HCT116 (cell line): Measurements from ENCODE around the gene MOB3A. TPM values are rescaled to one million over a fixed set of nuclear protein-coding genes. Genes with fewer than 3 reads are reported as not detected.
A peak's percentile ranks its signal among the peaks of the same experiment; 100 is the strongest.

Experiments used
- ATAC-seq: fragments of 200-7000 bp; cut with Tn5 transposase; 2 replicates; pipeline ENCODE4 v1.9.1; 2020; ENCODE audit warnings: mild to moderate bottlenecking, moderate library complexity
- BruUV-seq: library from RNA; stranded (reverse); fragments of 400-500 nt; replicated peaks from 2 replicates; lab custom pipeline; 2021; lab: Mats Ljungman, UMichigan
- CTCF ChIA-PET: fragments of 300-600 bp; sonication (Branson Sonifier 250); formaldehyde crosslinking; loops from one replicate; lab custom pipeline; 2021; ENCODE audit warnings: antibody characterized with exemption; lab: Charles Lee
- POLR2A ChIA-PET: fragments of 300-600, 350-600 bp; sonication (Branson Sonifier 250); formaldehyde crosslinking; loops from one replicate; lab custom pipeline; 2021; ENCODE audit warnings: antibody characterized with exemption; lab: Charles Lee
- RAD21 ChIA-PET, 2 experiments: fragments of 300-600 bp; sonication (Branson Sonifier 250); formaldehyde crosslinking; loops; one replicate each; lab custom pipeline; 2023; ENCODE audit warnings: low total read pairs in 2 of 2; ENCODE audit not compliant: uncharacterized antibody in 2 of 2, unreplicated experiment in 2 of 2, low non-redundant PET in 1 of 2; lab: Charles Lee
- DNase-seq: peaks from one replicate; pipeline ENCODE4 v3.0.0-alpha.2; 2010; ENCODE audit warnings: low read depth, low spot score
- H2AFZ ChIP-seq: fragments of 200-600 bp; shearing (Covaris generic), sonication (generic); 2 replicates; pipeline ENCODE4 v1.6.1; 2017; ENCODE audit warnings: low read depth, mixed run types, mixed read lengths, antibody characterized with exemption, low read length; ENCODE audit not compliant: poor library complexity, severe bottlenecking
- H3K27ac ChIP-seq: 2 replicates; pipeline ENCODE4 v1.5.1; 2012; ENCODE audit warnings: low read depth, low read length
- H3K27me3 ChIP-seq: fragments of 200-600 bp; sonication (generic); 2 replicates; pipeline ENCODE4 v1.6.1; 2016; ENCODE audit warnings: mixed run types, low read length, mixed read lengths; ENCODE audit not compliant: insufficient read depth
- H3K36me3 ChIP-seq, 2 experiments: fragments of 200-500 bp in 1 of 2; fragments of 200-600 bp in 1 of 2; sonication (Bioruptor generic) in 1 of 2; sonication (generic) in 1 of 2; 2 replicates each; pipeline versions ENCODE4 v1.5.1 to v1.6.1; 2014 to 2016; ENCODE audit warnings: low read length in 2 of 2, inconsistent platforms in 1 of 2, mixed read lengths in 1 of 2, mixed run types in 1 of 2; ENCODE audit not compliant: insufficient read depth in 2 of 2, control insufficient read depth in 1 of 2
- H3K4me1 ChIP-seq, 2 experiments: fragments of 200-600 bp in 1 of 2; sonication (generic) in 1 of 2; 2 replicates each; pipeline versions ENCODE4 v1.5.1 to v1.6.1; 2012 to 2017; ENCODE audit warnings: low read length in 2 of 2, inconsistent platforms in 1 of 2, mild to moderate bottlenecking in 1 of 2, mixed read lengths in 1 of 2, mixed run types in 1 of 2, moderate library complexity in 1 of 2; ENCODE audit not compliant: insufficient read depth in 2 of 2, control insufficient read depth in 1 of 2
- H3K4me2 ChIP-seq: fragments of 200-600 bp; sonication (generic); 2 replicates; pipeline ENCODE4 v1.6.1; 2017; ENCODE audit warnings: mixed run types, low read length, mixed read lengths
- H3K4me3 ChIP-seq, 2 experiments: fragments of 200-600 bp in 1 of 2; sonication (generic) in 1 of 2; replicated peaks in 1 of 2; 2 replicates each; pipeline ENCODE4 v1.5.1; 2011 to 2016; ENCODE audit warnings: low read length in 2 of 2, control low read depth in 1 of 2, low read depth in 1 of 2, mild to moderate bottlenecking in 1 of 2, mixed read lengths in 1 of 2, mixed run types in 1 of 2
- H3K79me2 ChIP-seq: fragments of 200-600 bp; sonication (generic); 2 replicates; pipeline ENCODE4 v1.6.1; 2017; ENCODE audit warnings: mild to moderate bottlenecking, mixed run types, low read length, moderate library complexity, mixed read lengths; ENCODE audit not compliant: insufficient read depth
- H3K9ac ChIP-seq: fragments of 200-600 bp; sonication (generic); 2 replicates; pipeline ENCODE4 v1.6.1; 2016; ENCODE audit warnings: low read length, mixed read lengths
- H3K9me2 ChIP-seq: fragments of 200-600 bp; sonication (generic), shearing (Covaris generic); 2 replicates; pipeline ENCODE4 v1.6.1; 2017; ENCODE audit warnings: mixed run types, mild to moderate bottlenecking, moderate library complexity; ENCODE audit not compliant: insufficient read depth
- H3K9me3 ChIP-seq, 2 experiments: fragments of 200-500 bp in 1 of 2; fragments of 200-600 bp in 1 of 2; sonication (Bioruptor generic) in 1 of 2; sonication (generic) in 1 of 2; 2 replicates each; pipeline ENCODE4 v1.6.1; 2014 to 2017; ENCODE audit warnings: low read length in 2 of 2, mixed read lengths in 2 of 2, inconsistent platforms in 1 of 2, low read depth in 1 of 2, mild to moderate bottlenecking in 1 of 2, mixed run types in 1 of 2, moderate library complexity in 1 of 2; ENCODE audit not compliant: control insufficient read depth in 1 of 2, insufficient read depth in 1 of 2
- H4K20me1 ChIP-seq: fragments of 200-600 bp; sonication (generic), shearing (Covaris generic); 2 replicates; pipeline ENCODE4 v1.6.1; 2017; ENCODE audit warnings: mixed run types, mild to moderate bottlenecking, moderate library complexity; ENCODE audit not compliant: insufficient read depth
- CBX3 ChIP-seq: IDR thresholded peaks from 2 replicates; pipeline ENCODE4 v1.6.1; 2012; ENCODE audit warnings: low read depth
- ELF1 ChIP-seq: IDR thresholded peaks from 2 replicates; pipeline ENCODE4 v1.6.1; 2012; ENCODE audit warnings: low read depth, borderline replicate concordance
- EZH2 ChIP-seq: fragments of 200-600 bp; sonication (generic); IDR thresholded peaks from 2 replicates; pipeline ENCODE4 v1.6.1; 2017; ENCODE audit warnings: antibody characterized with exemption, mixed run types
- FOSL1 ChIP-seq: IDR thresholded peaks from 2 replicates; pipeline ENCODE4 v1.6.1; 2012; ENCODE audit warnings: low read depth
- POLR2A ChIP-seq: IDR thresholded peaks from 2 replicates; pipeline ENCODE4 v1.7.0; 2011; ENCODE audit warnings: borderline replicate concordance; ENCODE audit not compliant: insufficient read depth, insufficient read length; ENCODE audit errors: extremely low read depth
- REST ChIP-seq: IDR thresholded peaks from 2 replicates; pipeline ENCODE4 v1.6.1; 2012; ENCODE audit warnings: low read depth
- intact Hi-C: fragments of 100-400 bp; cut with micrococcal nuclease; formaldehyde crosslinking; loops from 2 replicates; pipeline ENCODE4 v1.10.0; 2022
- total RNA-seq: library from RNA; stranded (reverse); gene quantifications from one replicate; pipeline ENCODE4 v1.2.1, GENCODE V29; 2021; ENCODE audit not compliant: unreplicated experiment

Gene MOB3A
- total RNA-seq, 1 experiment from 2014 or later, result 32.1 TPM

GRCh38 chr19:2072757-2073551 lies 23.2 kb downstream of the MOB3A start (continued):
- TF ChIP-seq POLR2A (no peak), REST (no peak), ELF1 (no peak), EZH2 (no peak)

- no peak overlapping the region for H3K9ac ChIP-seq
- ChIA-PET RAD21 (no interaction called here), POLR2A (no interaction called here), CTCF (interaction anchor here (0.8 to 1.5 kb wide), 2 partner anchors 18 to 21 kb away, joined by 8 to 9 read pairs; no protein-coding TSS in a partner anchor)
- H3K36me3 ChIP-seq, result no peaks in the 10 kb centered on the region; a peak in 2 of 4 replicates
- no peaks in the 10 kb centered on the region for H3K79me2 ChIP-seq
- H4K20me1 ChIP-seq, result no peaks in the 10 kb centered on the region
- H3K4me1 ChIP-seq, result peaks cover 7 to 12% of the 10 kb centered on the region in 2 experiments
- TF ChIP-seq FOSL1 (no peak), CBX3 (no peak)
- no peaks in the 10 kb centered on the region for H3K9me3 ChIP-seq
- DNase-seq (no peak), ATAC-seq (no peak)
- TSS peak; percentile 69 for BruUV-seq
- no peak overlapping the region for H3K4me3 ChIP-seq
- H2AFZ ChIP-seq, result no peak overlapping the region
- no peak overlapping the region for H3K27ac ChIP-seq
- H3K27me3 ChIP-seq, result no peaks in the 10 kb centered on the region
- no peak overlapping the region for H3K4me2 ChIP-seq
- intact Hi-C loops, result no loop called here
- no peaks in the 10 kb centered on the region for H3K9me2 ChIP-seq
Observed at GRCh38 chr19:2070986-2071673, 25.0 kb downstream of the MOB3A start.
